Thyroid gland (tissue), 4 donors: ENCODE results near the gene RHOJ. TPM values are rescaled to one million over a fixed set of nuclear protein-coding genes. Genes with fewer than 3 reads are reported as not detected.

Experiments used
- DNase-seq, 2 donors: peaks; one replicate each; pipeline ENCODE4 v3.0.0-alpha.2; 2019
- H3K27ac ChIP-seq, 3 donors: fragments of 200-600 bp; sonication (generic); 1 replicate in 2 of 3; 2 replicates in 1 of 3; pipeline ENCODE4 v1.5.1; 2016 to 2019; ENCODE audit warnings: mild to moderate bottlenecking in 1 of 3, moderate library complexity in 1 of 3
- H3K27me3 ChIP-seq: fragments of 200-600 bp; sonication (generic); one replicate; pipeline ENCODE4 v1.5.1; 2019
- H3K36me3 ChIP-seq, 2 donors: fragments of 200-600 bp; sonication (generic); one replicate each; pipeline ENCODE4 v1.5.1; 2016 to 2019
- H3K4me1 ChIP-seq, 2 donors: fragments of 200-600 bp; sonication (generic); one replicate each; pipeline ENCODE4 v1.5.1; 2017 to 2019
- H3K4me3 ChIP-seq, 3 donors: fragments of 200-600 bp; sonication (generic); replicated peaks in 1 of 3; 1 replicate in 2 of 3; 2 replicates in 1 of 3; pipeline ENCODE4 v1.5.1; 2016; ENCODE audit warnings: mild to moderate bottlenecking in 1 of 3
- H3K9me3 ChIP-seq: fragments of 200-600 bp; sonication (generic); one replicate; pipeline ENCODE4 v1.5.1; 2017
- POLR2A ChIP-seq, 2 donors: fragments of 450-650 bp; IDR thresholded peaks; one replicate each; pipeline ENCODE4 v1.6.1; 2017; ENCODE audit warnings: antibody characterized with exemption in 2 of 2, mild to moderate bottlenecking in 2 of 2, moderate library complexity in 1 of 2
- WGBS, 2 donors: methylation state at CpG; one replicate each; pipeline ENCODE4 v1.1.5; 2017; 5-methylcytosine and 5-hydroxymethylcytosine counted together
- intact Hi-C: fragments of 100-400 bp; cut with DNase I; formaldehyde crosslinking; loops from one replicate; pipeline ENCODE4 v1.15.1; 2023
- total RNA-seq, 4 donors: library from RNA; depleted of rRNA; stranded (reverse); fragments of >200 nt; gene quantifications; one replicate each; pipeline ENCODE4 v1.2.3, GENCODE V29; 2016
- TF ChIP-seq, protein P1 (sequence below), 6 experiments: fragments of 200-600 bp in 3 of 6; fragments of 450-650 bp in 3 of 6; sonication (generic) in 3 of 6; IDR thresholded peaks; one replicate each; pipeline ENCODE4 v1.5.1; 2016 to 2019; ENCODE audit warnings: antibody characterized with exemption in 6 of 6, mild to moderate bottlenecking in 2 of 6, inconsistent platforms in 1 of 6, moderate library complexity in 1 of 6

The RHOJ gene
- total RNA-seq, 4 donors from 2014 or later: 10.3 to 23.0 (median 15.4) TPM

DNA sequence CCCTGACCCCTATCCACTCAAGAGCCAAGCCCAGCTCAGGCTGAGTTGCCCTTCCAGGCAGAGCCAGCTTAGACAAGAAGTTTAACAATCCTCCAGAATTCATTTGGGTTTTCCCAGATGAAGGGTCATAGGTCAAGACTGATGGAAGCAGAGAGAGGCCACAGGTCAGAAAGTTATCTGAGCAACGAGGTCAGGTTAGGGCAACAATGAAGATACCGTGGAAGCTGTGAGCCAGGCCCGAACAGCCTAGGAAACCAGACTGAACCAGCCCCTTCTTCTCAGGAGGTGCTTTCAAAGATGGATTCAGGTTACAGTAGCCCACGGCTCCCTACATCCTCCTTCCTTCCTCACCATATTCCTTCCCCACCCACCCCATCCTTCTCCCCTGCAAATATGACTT is 53.1 kb downstream of the RHOJ start:
- 58 to 59% methylated on average over 4 of the region's 4 CpGs for WGBS, 2 donors
- H3K27me3 ChIP-seq: no peaks in the 10 kb centered on the region
- no peaks in the 10 kb centered on the region for H3K36me3 ChIP-seq
- H3K27ac ChIP-seq: no peak overlapping the region
- no peak for DNase-seq
- intact Hi-C loops: no loop called here
- TF ChIP-seq POLR2A (IDR thresholded peaks at IDR 0.05): no peak
- TF ChIP-seq, protein P1, sequence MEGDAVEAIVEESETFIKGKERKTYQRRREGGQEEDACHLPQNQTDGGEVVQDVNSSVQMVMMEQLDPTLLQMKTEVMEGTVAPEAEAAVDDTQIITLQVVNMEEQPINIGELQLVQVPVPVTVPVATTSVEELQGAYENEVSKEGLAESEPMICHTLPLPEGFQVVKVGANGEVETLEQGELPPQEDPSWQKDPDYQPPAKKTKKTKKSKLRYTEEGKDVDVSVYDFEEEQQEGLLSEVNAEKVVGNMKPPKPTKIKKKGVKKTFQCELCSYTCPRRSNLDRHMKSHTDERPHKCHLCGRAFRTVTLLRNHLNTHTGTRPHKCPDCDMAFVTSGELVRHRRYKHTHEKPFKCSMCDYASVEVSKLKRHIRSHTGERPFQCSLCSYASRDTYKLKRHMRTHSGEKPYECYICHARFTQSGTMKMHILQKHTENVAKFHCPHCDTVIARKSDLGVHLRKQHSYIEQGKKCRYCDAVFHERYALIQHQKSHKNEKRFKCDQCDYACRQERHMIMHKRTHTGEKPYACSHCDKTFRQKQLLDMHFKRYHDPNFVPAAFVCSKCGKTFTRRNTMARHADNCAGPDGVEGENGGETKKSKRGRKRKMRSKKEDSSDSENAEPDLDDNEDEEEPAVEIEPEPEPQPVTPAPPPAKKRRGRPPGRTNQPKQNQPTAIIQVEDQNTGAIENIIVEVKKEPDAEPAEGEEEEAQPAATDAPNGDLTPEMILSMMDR (IDR thresholded peaks at IDR 0.05): no peak
- H3K9me3 ChIP-seq: no peaks in the 10 kb centered on the region
- no peak overlapping the region for H3K4me3 ChIP-seq
- no peaks in the 10 kb centered on the region for H3K4me1 ChIP-seq

DNA sequence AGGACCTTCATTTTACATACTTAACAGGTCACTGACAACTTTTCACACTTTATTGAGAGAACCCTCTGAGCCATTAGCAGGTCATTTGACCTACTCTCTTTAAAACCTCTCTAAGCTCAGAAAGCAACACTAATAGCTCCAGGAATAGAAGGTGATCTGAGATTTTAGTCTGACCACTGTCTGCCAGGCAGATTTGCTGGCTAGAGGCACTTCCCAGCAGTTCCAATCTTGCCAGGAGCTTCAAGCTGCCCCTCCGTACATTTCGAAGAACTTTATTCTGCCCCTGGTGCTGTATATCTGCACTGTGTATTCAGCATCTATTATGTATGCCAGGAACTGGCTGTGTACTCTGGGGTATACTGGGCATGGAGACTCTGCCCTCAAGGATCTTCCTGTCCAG is 58.2 kb downstream of the RHOJ start:
- Histone ChIP-seq H3K27me3 (no peaks in the 10 kb centered on the region), H3K27ac (no peak overlapping the region), H3K36me3 (no peaks in the 10 kb centered on the region), H3K4me3 (no peak overlapping the region), H3K9me3 (no peaks in the 10 kb centered on the region), H3K4me1 (no peaks in the 10 kb centered on the region)
- 83 to 90% methylated on average over 2 of the region's 2 CpGs for WGBS, 2 donors
- DNase-seq: no peak
- TF ChIP-seq, protein P1 (IDR thresholded peaks at IDR 0.05): no peak
- no peak for TF ChIP-seq POLR2A (IDR thresholded peaks at IDR 0.05)
- intact Hi-C loops: no loop called here

DNA sequence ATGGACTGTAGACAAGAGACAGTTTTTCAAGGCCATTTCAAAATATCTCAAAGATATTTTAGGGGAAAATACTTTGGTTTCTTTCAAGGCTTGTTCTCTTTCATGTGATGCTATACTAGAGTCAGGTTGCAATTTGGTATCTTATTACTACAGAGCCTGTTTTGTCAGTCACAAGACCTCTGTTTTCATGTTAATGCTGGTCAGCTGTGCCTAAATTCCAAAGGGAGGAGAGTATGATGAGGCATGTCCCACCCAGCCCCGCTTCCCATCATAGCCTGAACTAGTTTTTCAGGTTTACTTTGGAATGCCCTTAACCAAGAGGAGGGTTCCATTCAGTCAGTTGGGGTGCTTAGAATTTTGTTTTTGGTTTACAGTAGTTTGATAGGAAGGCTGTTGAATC is 61.9 kb downstream of the RHOJ start:
- 62 to 72% methylated on average over 1 of the region's 1 CpG for WGBS, 2 donors
- DNase-seq: no peak
- H3K9me3 ChIP-seq: no peaks in the 10 kb centered on the region

DNA sequence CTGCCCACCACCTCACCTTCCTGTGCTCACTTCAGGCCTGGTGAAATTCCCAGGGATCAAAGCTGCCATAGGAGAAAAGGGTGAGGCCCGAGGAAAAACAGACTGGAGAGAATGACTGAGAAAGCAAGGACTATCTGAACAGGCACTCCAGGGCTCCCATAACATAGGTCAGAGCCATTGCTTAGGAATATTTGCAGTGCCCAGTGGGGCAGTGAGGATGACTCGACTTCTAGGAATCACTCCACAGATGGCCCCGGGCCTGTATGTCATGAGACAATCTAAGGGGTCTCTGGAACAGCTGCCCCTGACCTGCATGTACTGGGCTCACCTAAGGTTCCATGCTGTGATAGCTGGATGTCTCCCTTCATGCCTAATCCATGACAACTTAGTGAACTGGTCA is 62.9 kb downstream of the RHOJ start:
- intact Hi-C loops: no loop called here
- Histone ChIP-seq H3K9me3 (no peaks in the 10 kb centered on the region), H3K4me3 (no peak overlapping the region), H3K27ac (no peak overlapping the region), H3K4me1 (no peaks in the 10 kb centered on the region), H3K36me3 (no peaks in the 10 kb centered on the region), H3K27me3 (no peaks in the 10 kb centered on the region)
- DNase-seq: no peak
- 86 to 88% methylated on average over 3 of the region's 3 CpGs for WGBS, 2 donors
- TF ChIP-seq, protein P1 (IDR thresholded peaks at IDR 0.05): no peak
- TF ChIP-seq POLR2A (IDR thresholded peaks at IDR 0.05): no peak

More for the DNA sequence above, 61.9 kb downstream of the RHOJ start:
- Histone ChIP-seq H3K4me3 (no peak overlapping the region), H3K27me3 (no peaks in the 10 kb centered on the region), H3K36me3 (no peaks in the 10 kb centered on the region), H3K27ac (no peak overlapping the region), H3K4me1 (no peaks in the 10 kb centered on the region)
- intact Hi-C loops: no loop called here
- TF ChIP-seq, protein P1 (IDR thresholded peaks at IDR 0.05): no peak
- TF ChIP-seq POLR2A (IDR thresholded peaks at IDR 0.05): no peak

DNA sequence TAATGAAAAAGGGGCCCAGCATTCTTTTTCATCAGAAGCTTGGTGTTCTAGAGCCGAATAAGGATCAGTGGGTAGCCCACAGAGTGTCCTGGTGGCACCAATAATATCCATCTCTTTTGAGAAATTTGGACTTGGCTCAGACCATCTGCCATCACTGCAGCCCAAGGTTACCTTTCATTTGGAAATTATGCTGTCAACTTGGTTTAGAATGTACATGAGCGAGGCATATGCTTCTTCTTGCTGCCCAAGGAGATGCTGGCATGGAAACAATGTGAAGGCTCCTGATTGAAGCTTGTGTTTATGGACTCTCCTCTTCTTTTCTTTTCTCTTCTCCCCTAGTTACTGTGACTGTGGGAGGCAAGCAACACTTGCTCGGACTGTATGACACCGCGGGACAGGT is 64.5 kb downstream of the RHOJ start:
- intact Hi-C loops: no loop called here
- 95 to 97% methylated on average over 5 of the region's 5 CpGs for WGBS, 2 donors
- no peak overlapping the region for H3K27ac ChIP-seq

More for the DNA sequence above, 64.5 kb downstream of the RHOJ start:
- Histone ChIP-seq H3K4me1 (no peaks in the 10 kb centered on the region), H3K36me3 (no peaks in the 10 kb centered on the region), H3K9me3 (no peaks in the 10 kb centered on the region), H3K27me3 (no peaks in the 10 kb centered on the region), H3K4me3 (no peak overlapping the region)
- TF ChIP-seq, protein P1 (IDR thresholded peaks at IDR 0.05): no peak
- TF ChIP-seq POLR2A (IDR thresholded peaks at IDR 0.05): no peak
- DNase-seq: no peak
